HEK293T (cell line): ENCODE measurements around the gene PLK4.
"Not testable (repeated sequence)": the region's sequence is repeated elsewhere in the genome, so short reads cannot be mapped to it uniquely, and the experiment has no call there.

ENCODE experiments used
- CTCF ChIA-PET: fragments of 350-600 bp; formaldehyde crosslinking; extraction: SDS; loops from one replicate; lab custom pipeline; 2021; ENCODE audit warnings: antibody characterized with exemption, inconsistent platforms; lab: Yijun Ruan, JAX
- POLR2A ChIA-PET: fragments of 350-600 bp; formaldehyde crosslinking; extraction: SDS; loops from one replicate; lab custom pipeline; 2020; ENCODE audit warnings: antibody characterized with exemption, inconsistent platforms; lab: Yijun Ruan, JAX
- DNase-seq: peaks from one replicate; pipeline ENCODE4 v3.0.0; 2012; ENCODE audit warnings: mixed read lengths; ENCODE audit errors: extremely low spot score
- ARNT ChIP-seq: fragments of 450-650 bp; IDR thresholded peaks from 2 replicates; pipeline ENCODE4 v1.6.1; 2017; ENCODE audit warnings: mild to moderate bottlenecking
- BHLHE40 ChIP-seq: fragments of 450-650 bp; IDR thresholded peaks from 2 replicates; pipeline ENCODE4 v1.6.1; 2016; ENCODE audit warnings: mild to moderate bottlenecking, moderate library complexity, borderline replicate concordance
- CTBP1 ChIP-seq: fragments of 450-650 bp; IDR thresholded peaks from 2 replicates; pipeline ENCODE4 v1.6.1; 2016; ENCODE audit warnings: borderline replicate concordance
- ELF4 ChIP-seq: fragments of 450-650 bp; IDR thresholded peaks from 2 replicates; pipeline ENCODE4 v1.6.1; 2017; ENCODE audit warnings: antibody characterized with exemption
- FOXA1 ChIP-seq: fragments of 450-650 bp; IDR thresholded peaks from 2 replicates; pipeline ENCODE4 v1.6.1; 2016; ENCODE audit warnings: mild to moderate bottlenecking
- FOXK2 ChIP-seq: fragments of 450-650 bp; IDR thresholded peaks from 2 replicates; pipeline ENCODE4 v1.6.1; 2016; ENCODE audit warnings: mild to moderate bottlenecking
- FOXM1 ChIP-seq: fragments of 450-650 bp; IDR thresholded peaks from 2 replicates; pipeline ENCODE4 v1.6.1; 2017; ENCODE audit warnings: mild to moderate bottlenecking, borderline replicate concordance
- HDGF ChIP-seq: fragments of 450-650 bp; IDR thresholded peaks from 2 replicates; pipeline ENCODE4 v1.6.1; 2017; ENCODE audit warnings: antibody characterized with exemption, borderline replicate concordance
- L3MBTL2 ChIP-seq: fragments of 450-650 bp; conservative IDR thresholded peaks from 2 replicates; pipeline ENCODE4 v1.6.1; 2016; ENCODE audit warnings: mild to moderate bottlenecking
- LEF1 ChIP-seq: fragments of 450-650 bp; IDR thresholded peaks from 2 replicates; pipeline ENCODE4 v1.6.1; 2017; ENCODE audit warnings: mild to moderate bottlenecking, borderline replicate concordance
- NFRKB ChIP-seq: fragments of 450-650 bp; IDR thresholded peaks from 2 replicates; pipeline ENCODE4 v1.6.1; 2016; ENCODE audit warnings: mild to moderate bottlenecking, moderate library complexity
- SP1 ChIP-seq: fragments of 450-650 bp; IDR thresholded peaks from 2 replicates; pipeline ENCODE4 v1.6.1; 2017
- SUZ12 ChIP-seq: fragments of 450-650 bp; IDR thresholded peaks from 2 replicates; pipeline ENCODE4 v1.6.1; 2016; ENCODE audit warnings: mild to moderate bottlenecking
- TARDBP ChIP-seq: fragments of 450-650 bp; IDR thresholded peaks from 2 replicates; pipeline ENCODE4 v1.6.1; 2016
- ZNF384 ChIP-seq: fragments of 450-650 bp; IDR thresholded peaks from 2 replicates; pipeline ENCODE4 v1.6.1; 2016
- TF ChIP-seq, protein P1 (sequence below): fragments of 450-650 bp; IDR thresholded peaks from 2 replicates; pipeline ENCODE4 v1.6.1; 2016

Gene PLK4

DNA sequence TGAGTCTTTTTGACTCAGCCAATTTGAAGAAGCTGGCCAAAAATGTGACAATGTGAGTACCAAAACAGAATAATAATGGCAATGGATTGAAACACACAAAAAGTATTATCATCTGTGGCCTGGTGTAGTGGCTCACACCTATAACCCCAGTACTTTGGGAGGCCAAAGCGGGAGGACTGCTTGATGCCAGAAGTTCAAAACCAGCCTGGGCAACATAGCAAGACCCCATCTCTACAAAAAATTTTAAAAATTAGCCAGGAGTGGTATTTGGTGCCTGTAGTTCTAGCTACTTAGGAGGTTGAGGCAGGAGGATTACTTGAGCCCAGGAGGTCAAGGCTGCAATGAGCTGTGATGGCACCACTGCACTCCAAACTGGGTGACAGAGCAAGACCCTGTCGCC is 41.5 kb downstream of the PLK4 start:
- ChIA-PET CTCF (no interaction called here), POLR2A (no interaction called here)
- DNase-seq, result no peak
- TF ChIP-seq TARDBP (no peak), SUZ12 (no peak), SP1 (no peak)

DNA sequence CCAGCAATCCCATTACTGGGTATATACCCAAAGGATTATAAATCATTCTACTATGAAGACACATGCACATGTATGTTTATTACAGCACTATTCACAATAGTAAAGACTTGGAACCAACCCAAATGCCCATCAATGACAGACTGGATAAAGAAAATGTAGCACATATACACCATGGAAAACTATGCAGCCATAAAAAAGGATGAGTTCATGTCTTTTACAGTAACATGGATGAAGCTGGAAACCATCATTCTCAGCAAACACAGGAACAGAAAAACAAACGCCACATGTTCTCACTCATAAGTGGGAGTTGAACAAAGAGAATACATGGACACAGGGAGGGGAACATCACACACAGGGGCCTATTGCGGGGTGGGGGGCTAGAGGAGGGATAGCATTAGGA is 45.0 kb downstream of the PLK4 start:
- DNase-seq, POLR2A ChIA-PET, CTCF ChIA-PET: not testable (repeated sequence)

DNA sequence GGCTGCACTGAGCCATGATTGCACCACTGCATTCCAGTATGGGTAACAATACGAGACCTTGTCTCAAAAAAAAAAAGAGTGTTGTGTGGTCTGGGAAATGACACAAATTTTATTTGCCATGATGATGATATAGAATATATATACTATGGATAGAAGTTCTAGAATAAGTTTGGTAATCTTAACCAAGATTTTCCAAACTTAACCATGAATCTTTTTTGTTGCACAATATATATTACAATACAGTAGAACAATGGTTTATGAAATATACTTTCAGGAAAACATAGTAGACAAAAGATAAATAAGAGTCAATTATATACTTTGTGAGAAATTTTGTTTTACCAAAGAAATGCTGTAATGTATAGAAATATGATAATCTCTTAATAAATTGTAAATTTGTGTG is 49.5 kb downstream of the PLK4 start:
- no peak for DNase-seq
- CTCF ChIA-PET, result interaction anchor here (0.6 kb wide), 1 partner anchor 1217 kb away, joined by 3 read pairs; no protein-coding TSS in a partner anchor
- TF ChIP-seq ARNT (no peak), BHLHE40 (no peak), L3MBTL2 (no peak), TARDBP (no peak), ZNF384 (no peak), SP1 (no peak), LEF1 (no peak), ELF4 (no peak), CTBP1 (no peak), FOXM1 (no peak), FOXK2 (no peak), FOXA1 (no peak), HDGF (no peak), SUZ12 (no peak), NFRKB (no peak)
- TF ChIP-seq, protein P1, sequence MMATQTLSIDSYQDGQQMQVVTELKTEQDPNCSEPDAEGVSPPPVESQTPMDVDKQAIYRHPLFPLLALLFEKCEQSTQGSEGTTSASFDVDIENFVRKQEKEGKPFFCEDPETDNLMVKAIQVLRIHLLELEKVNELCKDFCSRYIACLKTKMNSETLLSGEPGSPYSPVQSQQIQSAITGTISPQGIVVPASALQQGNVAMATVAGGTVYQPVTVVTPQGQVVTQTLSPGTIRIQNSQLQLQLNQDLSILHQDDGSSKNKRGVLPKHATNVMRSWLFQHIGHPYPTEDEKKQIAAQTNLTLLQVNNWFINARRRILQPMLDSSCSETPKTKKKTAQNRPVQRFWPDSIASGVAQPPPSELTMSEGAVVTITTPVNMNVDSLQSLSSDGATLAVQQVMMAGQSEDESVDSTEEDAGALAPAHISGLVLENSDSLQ, result no peak
- POLR2A ChIA-PET, result no interaction called here

DNA sequence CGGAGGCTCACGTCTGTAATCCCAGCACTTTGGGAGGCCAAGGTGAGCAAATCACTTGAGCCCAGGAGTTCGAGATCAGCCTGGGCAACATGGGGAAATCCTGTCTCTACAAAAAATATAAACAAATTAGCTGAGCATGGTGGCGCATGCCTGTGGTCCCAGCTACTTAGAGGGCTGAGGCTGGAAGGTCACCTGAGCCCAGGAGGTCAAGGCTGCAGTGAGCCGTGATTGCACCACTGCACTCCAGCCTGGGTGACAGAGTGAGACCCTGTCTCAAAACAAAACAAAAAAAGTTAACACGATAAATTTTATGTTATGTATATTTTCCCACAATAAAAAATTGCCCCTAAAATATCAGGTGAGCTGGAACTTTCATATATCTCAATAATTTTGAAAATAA is 51.1 kb downstream of the PLK4 start:
- DNase-seq, POLR2A ChIA-PET: not testable (repeated sequence)
- CTCF ChIA-PET, result interaction anchor here (0.9 kb wide), 1 partner anchor 135 kb away, joined by 3 read pairs; no protein-coding TSS in a partner anchor

DNA sequence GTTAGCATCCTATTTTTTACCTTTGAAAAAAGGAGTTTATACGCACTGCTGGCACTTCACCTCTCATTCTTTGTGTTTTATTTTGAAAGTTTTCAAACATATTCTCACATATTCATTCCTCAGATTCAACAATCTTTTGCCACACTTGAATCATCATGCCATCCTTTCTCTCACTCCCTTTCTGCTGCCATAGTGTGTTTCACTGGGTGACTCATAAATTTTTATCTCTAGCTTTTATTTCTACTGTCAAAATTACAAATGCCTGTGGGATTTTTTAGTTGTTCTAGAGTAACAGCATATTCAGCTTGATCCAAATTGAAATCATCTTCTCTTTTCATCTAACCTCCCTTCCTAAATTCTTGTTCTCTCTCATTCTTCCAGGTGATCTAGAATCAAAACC is 56.3 kb downstream of the PLK4 start:
- TF ChIP-seq NFRKB, result no peak
- TF ChIP-seq ELF4, result no peak
- TF ChIP-seq FOXA1, result no peak
- no peak for TF ChIP-seq LEF1
- TF ChIP-seq, protein P1, result no peak
- no peak for TF ChIP-seq TARDBP
- TF ChIP-seq SP1, result no peak
- no peak for TF ChIP-seq FOXM1
- no peak for TF ChIP-seq SUZ12
- TF ChIP-seq L3MBTL2, result no peak
- no peak for TF ChIP-seq CTBP1
- TF ChIP-seq FOXK2, result no peak
- no peak for TF ChIP-seq HDGF
- TF ChIP-seq BHLHE40, result no peak
- DNase-seq, result no peak
- CTCF ChIA-PET, result no interaction called here
- POLR2A ChIA-PET, result no interaction called here
